NAMALWA (cell line): Measurements from ENCODE around the gene KNDC1.
"Not testable (repeated sequence)": the region's sequence is repeated elsewhere in the genome, so short reads cannot be mapped to it uniquely, and the experiment has no call there.

ENCODE experiments used
- DNase-seq: peaks from one replicate; pipeline ENCODE4 v3.0.0-alpha.2; 2015; ENCODE audit warnings: low spot score

Gene KNDC1

GRCh38 chr10:133259602-133259989 lies 99.6 kb downstream of the KNDC1 start:
- DNase-seq = no peak

DNA sequence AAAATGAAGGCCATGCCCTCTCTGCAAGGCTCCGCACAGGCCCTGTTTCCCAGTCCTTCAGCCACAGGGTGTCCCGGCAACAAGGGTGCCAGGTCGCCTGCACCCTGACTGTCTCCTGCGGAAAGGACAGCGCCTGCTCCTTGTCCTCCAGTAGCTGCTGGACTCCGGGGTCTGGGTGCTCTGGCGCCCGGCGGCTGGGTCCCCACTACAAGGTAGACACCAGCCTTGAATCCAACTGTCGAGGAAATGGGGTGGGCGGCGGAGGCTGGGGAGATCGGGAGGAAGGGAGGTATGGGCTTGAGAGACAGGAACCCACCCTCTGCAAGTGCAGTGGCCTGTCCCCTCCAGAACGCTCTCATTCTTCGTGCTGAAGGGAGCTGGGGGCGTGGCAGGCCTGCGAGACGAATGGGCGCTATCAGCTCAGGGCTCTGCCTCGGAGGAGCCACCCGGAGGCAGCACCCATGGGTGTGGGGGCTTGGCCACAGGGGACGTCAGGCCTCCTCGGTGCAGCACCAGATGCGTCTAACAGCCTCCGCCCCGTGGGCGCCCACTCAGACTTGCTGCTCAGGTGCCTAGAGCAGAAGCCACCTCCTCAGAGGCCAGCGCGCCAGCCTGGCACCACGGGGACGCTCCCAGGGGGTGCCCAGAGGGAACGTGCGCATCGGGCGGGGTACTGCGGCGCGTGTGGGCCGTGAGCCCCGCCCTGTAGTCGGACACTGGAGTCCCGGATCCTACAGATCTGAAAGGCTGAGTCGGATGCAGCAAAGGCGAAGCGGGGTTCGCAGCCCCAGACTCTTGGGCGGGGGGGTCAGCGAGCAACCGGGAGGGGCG lies 101.1 kb downstream of the KNDC1 start:
- peak; percentile 83 for DNase-seq

- DNase-seq = peak; percentile 73
These were observed 101.8 kb downstream of the KNDC1 start for GRCh38 chr10:133261726-133262325.

GRCh38 chr10:133262696-133263095 lies 102.7 kb downstream of the KNDC1 start:
- DNase-seq = no peak

GRCh38 chr10:133263674-133264073 lies 103.7 kb downstream of the KNDC1 start:
- no peak for DNase-seq

DNA sequence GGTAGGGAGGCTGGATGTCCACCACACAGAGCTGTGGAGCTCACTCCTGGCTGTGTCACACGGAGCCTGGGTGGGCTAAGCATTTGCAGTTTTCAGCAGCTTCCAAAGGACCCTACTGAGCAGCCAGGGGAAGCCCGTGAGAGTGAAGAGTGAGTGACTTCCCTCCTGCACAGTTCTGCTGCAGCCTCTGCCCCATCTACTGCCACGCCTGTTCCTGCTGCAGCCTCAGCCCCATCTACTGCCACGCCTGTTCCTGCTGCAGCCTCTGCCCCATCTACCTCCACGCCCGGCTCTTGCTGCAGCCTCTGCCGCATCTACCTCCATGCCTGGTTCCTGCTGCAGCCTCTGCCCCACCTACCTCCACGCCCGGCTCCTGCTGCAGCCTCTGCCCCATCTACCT lies 104.4 kb downstream of the KNDC1 start:
- DNase-seq = no peak

GRCh38 chr10:133265052-133265451 lies 105.0 kb downstream of the KNDC1 start:
- not testable (repeated sequence) for DNase-seq

DNA sequence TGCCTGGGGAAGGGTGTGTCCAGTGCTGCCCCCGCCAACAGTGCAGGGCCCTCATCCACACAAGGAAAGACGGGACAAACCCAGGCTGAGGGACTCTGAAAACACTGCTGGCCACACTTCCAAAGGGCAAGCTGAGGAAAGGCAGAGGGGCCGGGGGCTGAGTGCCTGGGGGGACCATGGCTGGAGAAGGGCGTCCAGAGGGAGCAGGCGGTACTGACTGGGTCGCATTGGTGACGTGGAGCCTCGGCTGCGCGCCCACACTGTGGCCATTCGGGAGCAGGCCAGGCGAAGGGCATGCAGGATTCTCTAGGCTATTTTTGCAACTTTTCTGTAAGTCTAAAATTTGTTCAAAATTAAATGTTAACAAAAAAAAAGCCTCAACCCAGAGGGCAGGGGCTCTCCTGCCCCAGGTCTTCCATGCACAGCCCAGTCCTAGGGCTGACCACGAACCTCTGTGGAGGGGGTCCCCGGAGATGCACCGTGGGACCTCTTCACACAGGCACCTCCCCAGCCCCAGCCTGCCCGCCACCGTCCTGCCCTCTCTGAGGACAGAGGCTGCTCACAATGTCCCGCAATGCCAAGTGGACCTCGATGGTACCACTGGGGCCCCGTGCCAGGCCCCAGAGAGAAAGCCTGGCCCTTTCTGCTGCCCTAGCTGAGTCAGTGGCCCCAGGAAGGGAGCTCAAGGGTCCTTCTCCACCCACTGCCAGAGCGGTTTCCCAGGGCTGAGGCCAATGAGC lies 106.2 kb downstream of the KNDC1 start:
- DNase-seq = no peak

- DNase-seq = no peak
These were observed 107.3 kb downstream of the KNDC1 start for GRCh38 chr10:133267293-133267692.

DNA sequence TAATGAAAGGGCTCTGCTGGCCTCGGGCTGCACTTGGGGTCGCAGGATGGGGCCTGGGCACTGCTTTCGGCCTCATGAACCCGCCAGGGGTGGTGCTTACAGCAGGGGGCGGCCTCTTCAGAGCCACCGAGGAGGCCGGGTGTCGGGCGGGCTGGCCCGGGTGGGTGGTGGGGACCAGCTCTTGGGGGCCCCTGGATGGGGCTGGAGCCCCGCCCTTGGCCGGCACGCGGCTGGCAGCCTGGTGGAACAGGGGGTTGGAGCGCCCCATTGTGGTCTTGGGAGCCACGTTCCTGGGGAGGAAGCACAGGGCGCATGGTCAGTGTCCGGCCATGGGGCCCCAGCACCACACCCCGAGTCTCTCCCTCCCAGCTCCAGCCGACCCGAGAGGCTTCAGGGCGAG lies 107.8 kb downstream of the KNDC1 start:
- no peak for DNase-seq

- DNase-seq = no peak
These were observed 108.5 kb downstream of the KNDC1 start for GRCh38 chr10:133268532-133268931.

- DNase-seq = no peak
These were observed 109.3 kb downstream of the KNDC1 start for GRCh38 chr10:133269367-133269766.

GRCh38 chr10:133270204-133270603 lies 110.2 kb downstream of the KNDC1 start:
- no peak for DNase-seq

GRCh38 chr10:133270773-133271297 lies 110.8 kb downstream of the KNDC1 start:
- DNase-seq = no peak

GRCh38 chr10:133271521-133272300 lies 111.7 kb downstream of the KNDC1 start:
- DNase-seq = no peak

DNA sequence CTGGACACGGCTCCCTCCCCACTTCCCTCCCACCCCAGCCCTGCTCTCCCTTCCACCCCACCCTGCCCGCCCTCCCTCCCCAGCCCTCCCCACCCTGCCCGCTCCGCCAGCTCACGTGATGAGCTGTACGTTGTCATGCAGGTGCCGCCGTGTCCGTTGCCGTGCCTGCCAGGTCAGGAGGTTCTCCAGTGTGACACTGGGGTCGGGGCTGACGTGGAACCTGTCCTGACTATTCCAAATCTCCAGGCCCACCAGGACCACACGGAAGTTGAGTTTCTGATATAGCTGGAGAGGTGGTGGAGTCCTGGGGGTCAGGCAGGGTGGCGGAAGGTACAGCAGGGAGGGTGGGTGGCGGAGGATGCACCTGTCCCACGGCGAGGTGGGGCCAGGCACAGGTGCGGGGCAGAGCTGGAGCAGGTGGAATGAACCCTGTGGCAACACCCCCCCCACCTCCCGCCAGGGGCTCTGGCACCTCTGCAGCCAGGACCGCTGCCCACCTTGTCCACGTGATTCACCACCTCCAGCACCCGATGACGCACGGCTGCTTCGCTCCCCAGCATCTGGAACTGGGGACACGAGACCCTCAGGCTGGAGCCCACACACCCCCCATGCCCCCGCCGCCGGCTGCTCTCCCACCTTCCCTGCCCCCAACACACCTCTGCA lies 112.4 kb downstream of the KNDC1 start:
- DNase-seq = no peak

DNA sequence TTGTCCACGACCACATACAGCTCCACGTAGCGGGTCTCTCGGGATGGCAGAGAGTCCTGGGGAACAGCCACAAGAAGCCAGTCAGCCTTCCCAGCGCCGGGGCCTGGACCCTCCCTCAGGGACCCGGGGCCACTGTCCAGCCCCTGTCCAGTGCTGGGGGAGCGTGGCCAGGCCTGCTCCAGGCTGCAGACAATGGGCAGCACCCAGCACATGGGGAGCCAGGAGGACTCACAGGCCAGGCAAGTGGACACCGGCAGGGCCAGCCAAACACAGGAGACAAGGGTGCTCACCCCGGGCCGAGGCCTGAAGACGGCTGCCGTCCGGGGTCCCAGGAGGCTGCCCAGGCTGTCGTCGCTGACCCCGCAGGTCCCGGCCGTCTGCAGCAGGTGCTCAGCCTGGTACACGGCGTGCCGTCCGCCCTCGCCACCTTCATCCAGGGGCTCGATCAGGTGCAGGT lies 113.0 kb downstream of the KNDC1 start:
- no peak for DNase-seq

DNA sequence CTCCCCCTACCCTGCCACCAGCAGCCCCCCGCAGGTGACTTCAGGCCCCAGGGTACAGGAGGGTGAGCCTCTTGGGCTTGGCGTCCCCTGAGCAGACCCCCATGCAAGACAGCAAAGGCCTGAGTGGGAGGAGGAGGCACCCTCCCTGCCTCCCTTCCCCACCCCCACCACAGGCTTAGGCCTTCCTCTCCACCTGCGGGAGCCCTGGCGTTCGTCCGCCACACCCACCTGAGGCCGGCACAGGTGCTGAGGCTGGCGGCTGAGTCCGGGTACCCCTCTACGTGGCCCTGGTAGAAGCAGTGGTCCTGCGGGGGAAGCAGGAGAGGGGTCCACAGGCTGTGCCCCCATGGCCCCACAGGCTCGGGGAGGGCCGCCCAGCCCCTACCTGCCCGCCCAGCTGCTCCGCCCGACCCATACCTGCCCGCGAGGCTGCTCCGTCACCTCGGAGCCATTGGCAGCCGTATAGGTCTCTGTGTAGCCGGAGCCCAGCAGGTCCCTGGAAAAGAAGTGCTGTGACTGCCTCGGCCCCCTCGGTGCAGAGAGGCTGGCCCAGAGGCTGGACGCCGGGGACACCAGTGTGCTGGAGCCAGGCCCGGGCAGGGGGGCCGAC lies 113.6 kb downstream of the KNDC1 start:
- no peak for DNase-seq

DNA sequence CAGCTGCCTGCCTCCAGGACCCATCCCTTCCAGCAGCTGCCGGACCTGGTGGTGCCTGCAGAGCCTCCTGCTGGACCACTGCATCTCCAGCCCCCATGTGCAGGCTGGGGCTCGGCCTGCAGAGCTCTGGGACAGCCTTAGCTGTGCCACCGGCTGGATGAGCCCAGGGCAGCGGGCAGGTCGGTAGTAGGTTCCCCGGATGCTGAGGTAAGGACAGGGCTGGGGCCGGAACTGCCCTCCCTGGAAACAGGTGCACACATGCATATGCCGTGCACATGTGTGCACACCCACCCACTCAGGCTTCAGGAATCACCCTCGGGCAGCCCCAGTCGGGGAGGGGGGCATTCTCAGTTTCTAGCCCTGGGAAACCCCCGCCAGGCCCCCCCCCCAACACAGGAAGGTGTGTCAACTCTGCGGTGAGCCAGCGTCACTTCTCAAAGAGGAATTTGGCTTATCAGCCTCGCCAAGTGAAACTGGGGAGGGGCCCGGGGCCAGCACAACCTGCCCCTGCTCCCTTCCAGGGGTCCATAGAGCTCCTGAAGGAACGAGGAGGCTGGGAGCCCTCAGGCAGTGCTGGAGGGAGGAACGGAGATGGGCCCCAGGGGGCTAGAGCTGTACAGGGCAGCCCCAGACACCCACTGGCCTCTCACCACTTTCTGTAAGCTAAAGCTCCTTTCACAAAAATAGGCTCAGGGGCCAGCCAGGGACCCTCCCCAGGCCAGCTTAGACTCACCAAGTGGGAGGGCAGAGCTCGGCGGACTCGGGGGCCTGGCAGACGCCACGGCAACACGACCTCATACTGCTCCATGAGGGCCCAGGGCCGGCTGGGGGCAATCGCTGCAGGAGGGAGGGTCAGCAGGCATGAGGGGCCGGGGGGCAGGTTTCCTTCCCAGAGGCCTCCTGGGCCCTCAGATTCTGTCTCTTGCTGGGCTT lies 115.0 kb downstream of the KNDC1 start:
- peak; percentile 59 for DNase-seq

DNA sequence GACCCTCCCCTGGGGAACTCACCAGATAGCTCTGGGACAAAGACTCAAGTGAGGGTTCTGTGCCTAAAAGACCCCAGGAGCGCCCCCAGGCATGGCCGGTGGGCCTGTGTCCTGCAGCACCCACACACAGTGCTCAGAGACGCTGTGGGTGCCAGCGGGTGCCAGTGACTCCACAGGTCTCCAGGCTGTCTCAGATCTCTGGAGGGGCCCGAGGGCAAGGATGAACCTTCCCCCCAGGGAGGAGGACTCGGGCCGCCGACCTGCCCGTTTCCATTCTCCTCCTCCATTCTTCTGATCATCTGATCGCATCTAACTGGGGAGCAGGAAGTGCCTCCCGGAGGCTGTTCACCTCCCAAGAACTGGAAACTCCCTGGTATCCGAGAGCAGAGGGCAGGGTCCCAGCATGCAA lies 115.7 kb downstream of the KNDC1 start:
- peak; percentile 68 for DNase-seq
